AG09309 (cell line): Measurements from ENCODE around the gene TLN1.

ENCODE experiments used
- DNase-seq: peaks from one replicate; pipeline ENCODE4 v3.0.0-alpha.2; 2010; ENCODE audit warnings: low read depth
- H3K4me3 ChIP-seq: 2 replicates; pipeline ENCODE4 v1.5.1; 2011; ENCODE audit warnings: mild to moderate bottlenecking, low read depth, low read length, moderate library complexity; ENCODE audit not compliant: control insufficient read depth
- CTCF ChIP-seq: IDR thresholded peaks from 2 replicates; pipeline ENCODE4 v1.5.1; 2011; ENCODE audit warnings: mild to moderate bottlenecking, low read depth, low read length, inconsistent platforms; ENCODE audit not compliant: insufficient read depth, control insufficient read depth; ENCODE audit errors: missing control alignments

The TLN1 gene

GRCh38 chr9:35705836-35706430, 26.1 kb downstream of the TLN1 start:
- DNase-seq: no peak
- no peak for TF ChIP-seq CTCF

DNA sequence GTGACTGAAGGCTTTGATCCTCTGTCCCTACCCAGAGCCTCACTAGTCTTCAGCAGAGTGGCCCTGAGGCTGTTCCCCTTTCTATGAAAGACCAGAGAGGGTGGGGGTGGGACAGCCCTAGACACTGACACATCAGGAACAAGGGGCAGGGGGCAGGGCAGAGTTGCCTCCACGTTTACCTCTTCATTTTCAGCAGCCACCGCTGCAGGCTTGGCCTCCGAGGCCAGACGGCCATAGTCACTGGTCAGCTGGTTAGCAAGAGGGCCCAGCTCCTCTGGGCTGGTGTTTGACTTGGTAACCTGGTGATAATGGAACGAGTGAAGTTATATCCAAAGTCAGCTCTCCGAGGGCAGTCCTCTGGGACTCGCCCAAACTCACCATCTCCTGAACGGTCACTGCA, 26.6 kb downstream of the TLN1 start:
- no peak for TF ChIP-seq CTCF
- DNase-seq: no peak
- H3K4me3 ChIP-seq: no peak overlapping the region

More at GRCh38 chr9:35705836-35706430, 26.1 kb downstream of the TLN1 start:
- H3K4me3 ChIP-seq: no peak overlapping the region

DNA sequence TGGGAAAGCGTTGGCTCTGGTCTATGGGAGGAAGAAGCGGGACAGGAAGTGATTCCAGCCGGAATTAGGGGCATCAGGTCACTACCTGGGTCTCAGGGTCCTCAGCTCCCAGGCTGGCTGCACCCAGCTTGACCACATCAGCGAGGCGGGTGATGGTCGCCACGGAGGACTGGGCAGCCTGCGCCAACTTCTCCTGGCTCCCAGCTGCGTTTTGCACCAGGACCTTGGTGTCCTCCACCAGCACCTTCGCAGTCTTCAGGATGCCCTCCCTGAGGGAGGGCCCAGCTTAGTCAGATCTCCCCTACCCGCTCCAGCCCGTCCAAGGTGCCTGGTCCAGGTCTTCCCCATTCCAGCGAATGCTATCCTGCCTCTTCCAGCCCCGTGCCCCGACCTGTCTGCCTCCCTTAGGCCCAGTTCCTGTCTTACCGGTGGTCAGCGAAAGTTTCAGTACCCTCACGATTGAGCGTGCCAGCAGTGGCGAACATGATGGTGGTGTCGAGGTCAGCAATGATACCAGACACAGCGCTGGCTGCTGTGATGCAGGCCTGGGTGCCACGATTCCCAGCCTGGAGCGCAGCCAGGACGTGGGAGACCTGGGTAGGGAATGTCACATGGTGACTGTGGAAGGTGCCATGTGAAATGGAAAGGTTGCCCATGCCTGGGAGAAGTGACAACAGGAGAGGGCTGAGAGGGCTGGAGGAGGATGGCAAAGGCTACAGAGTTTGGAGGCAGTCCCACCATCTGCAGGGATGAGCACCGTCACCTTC, 27.9 kb downstream of the TLN1 start:
- no peak for DNase-seq
- TF ChIP-seq CTCF: no peak
- H3K4me3 ChIP-seq: no peak overlapping the region

GRCh38 chr9:35702696-35703095, 29.3 kb downstream of the TLN1 start:
- no peak for DNase-seq
- TF ChIP-seq CTCF: no peak
- no peak overlapping the region for H3K4me3 ChIP-seq

- no peak overlapping the region for H3K4me3 ChIP-seq
- no peak for DNase-seq
- no peak for TF ChIP-seq CTCF
These were observed 31.1 kb downstream of the TLN1 start for GRCh38 chr9:35700942-35701341.

DNA sequence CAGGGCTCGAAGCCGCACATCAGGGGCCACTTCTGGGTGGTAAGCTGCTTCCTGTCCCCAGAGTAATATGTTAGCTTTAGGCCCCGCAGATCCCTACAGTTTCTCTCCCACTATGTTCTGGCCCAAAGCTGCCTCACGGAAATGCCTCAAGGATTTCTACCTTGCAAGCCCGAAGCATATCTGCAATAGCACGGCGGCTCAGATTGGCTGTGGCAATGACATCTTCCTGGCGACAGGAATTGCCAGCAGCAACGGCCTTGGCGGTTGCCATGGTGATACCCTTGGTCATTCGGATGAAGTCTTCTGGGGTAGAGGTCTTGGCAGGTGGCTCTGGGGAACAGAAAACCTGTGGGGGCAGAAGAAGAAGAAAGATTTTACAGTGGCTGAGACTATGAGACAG, 32.0 kb downstream of the TLN1 start:
- no peak for TF ChIP-seq CTCF
- no peak for DNase-seq
- H3K4me3 ChIP-seq: no peak overlapping the region

DNA sequence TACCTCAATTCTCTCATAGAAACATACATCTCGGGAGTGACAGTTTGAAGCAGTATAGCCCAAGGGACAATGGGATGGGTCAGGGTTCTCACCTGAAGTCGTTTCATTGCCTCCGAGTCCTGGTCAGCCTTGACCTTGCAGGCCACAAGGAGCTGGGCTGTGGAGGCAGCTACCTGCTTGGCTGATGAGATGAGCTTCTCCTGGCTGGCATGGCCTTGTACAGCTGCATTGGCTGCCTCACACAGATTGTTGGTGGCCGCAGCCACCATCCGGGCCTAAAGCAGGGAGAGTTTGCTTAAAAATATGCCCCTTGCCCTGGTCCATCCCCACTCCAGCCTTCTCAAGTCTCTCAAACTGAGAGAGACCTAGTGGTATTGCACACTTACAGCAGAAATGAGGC, 33.8 kb downstream of the TLN1 start:
- no peak overlapping the region for H3K4me3 ChIP-seq
- TF ChIP-seq CTCF: no peak
- DNase-seq: no peak
